Transverse colon (tissue), 4 donors: ENCODE data around the gene ACAD9. TPM values are rescaled to one million over a fixed set of nuclear protein-coding genes. Genes with fewer than 3 reads are reported as not detected.

ENCODE experiments used
- DNase-seq: peaks from one replicate; pipeline ENCODE4 v3.0.0-alpha.2; 2019
- H3K27ac ChIP-seq, 4 donors: fragments of 200-600 bp; sonication (generic); 2 replicates each; pipeline ENCODE4 v1.5.1; 2016 to 2018; ENCODE audit warnings: inconsistent platforms in 4 of 4
- H3K27me3 ChIP-seq: fragments of 200-600 bp; sonication (generic); 2 replicates; pipeline ENCODE4 v1.5.1; 2017; ENCODE audit warnings: inconsistent platforms
- H3K36me3 ChIP-seq, 4 donors: fragments of 200-600 bp; sonication (generic); 2 replicates each; pipeline ENCODE4 v1.5.1; 2017 to 2019; ENCODE audit warnings: inconsistent platforms in 4 of 4
- H3K4me1 ChIP-seq, 4 donors: fragments of 200-600 bp; sonication (generic); 2 replicates each; pipeline ENCODE4 v1.5.1; 2017 to 2020; ENCODE audit warnings: inconsistent platforms in 4 of 4
- H3K4me3 ChIP-seq, 4 donors: fragments of 200-600 bp; sonication (generic); 1 replicate in 1 of 4; 2 replicates in 3 of 4; pipeline versions ENCODE4 v1.5.1 to v1.6.1; 2017 to 2019; ENCODE audit warnings: inconsistent platforms in 4 of 4
- H3K9me3 ChIP-seq, 2 donors: fragments of 200-600 bp; sonication (generic); 2 replicates each; pipeline ENCODE4 v1.5.1; 2017 to 2019; ENCODE audit warnings: inconsistent platforms in 2 of 2
- CTCF ChIP-seq, 5 experiments: fragments of 200-600 bp in 3 of 5; fragments of 450-650 bp in 2 of 5; sonication (generic) in 3 of 5; IDR thresholded peaks; 1 replicate in 2 of 5; 2 replicates in 3 of 5; pipeline ENCODE4 v1.5.1; 2016 to 2017; ENCODE audit warnings: antibody characterized with exemption in 5 of 5, inconsistent platforms in 3 of 5, mild to moderate bottlenecking in 2 of 5, moderate library complexity in 1 of 5
- EP300 ChIP-seq: sonication (generic); formaldehyde crosslinking; IDR thresholded peaks from one replicate; pipeline ENCODE4 v1.6.1; 2017; ENCODE audit warnings: antibody characterized with exemption, low read depth
- POLR2A ChIP-seq: fragments of 450-650 bp; IDR thresholded peaks from one replicate; pipeline ENCODE4 v1.6.1; 2016; ENCODE audit warnings: antibody characterized with exemption, mild to moderate bottlenecking, moderate library complexity
- POLR2AphosphoS5 ChIP-seq, 3 donors: sonication (generic); formaldehyde crosslinking; IDR thresholded peaks; one replicate each; pipeline ENCODE4 v1.6.1; 2016; ENCODE audit warnings: antibody characterized with exemption in 3 of 3
- WGBS, 2 donors: methylation state at CpG; one replicate each; pipeline ENCODE4 v1.1.5; 2018; ENCODE audit warnings: low coverage in 1 of 2; 5-methylcytosine and 5-hydroxymethylcytosine counted together
- in situ Hi-C, 4 donors: fragments of 200-750 bp; cut with MboI; loops; one replicate each; pipeline versions ENCODE4 v1.15.0 to v1.15.1; 2017; ENCODE audit warnings: low sequenced_read_pairs in 3 of 4, low pct_ligation_motif_present in 1 of 4, low pct_unique_long_range_greater_than_20kb in 1 of 4
- intact Hi-C: fragments of 100-400 bp; cut with DNase I; formaldehyde crosslinking; loops from one replicate; pipeline ENCODE4 v1.15.1; 2023; ENCODE audit warnings: low total_unique reads
- total RNA-seq, 4 donors: library from RNA; depleted of rRNA; stranded (reverse); fragments of >200 nt; gene quantifications; one replicate each; pipeline ENCODE4 v1.1.0, GENCODE V29; 2016

Gene ACAD9
- total RNA-seq, 4 donors from 2014 or later: 37.3 to 158 (median 85.0) TPM

- intact Hi-C loops (no loop called here), in situ Hi-C loops (no loop called here)
- Histone ChIP-seq H3K4me1 (no peaks in the 10 kb centered on the region), H3K27ac (no peak overlapping the region), H3K9me3 (no peaks in the 10 kb centered on the region), H3K36me3 (no peaks in the 10 kb centered on the region), H3K27me3 (no peaks in the 10 kb centered on the region), H3K4me3 (no peak overlapping the region)
- TF ChIP-seq CTCF (IDR thresholded peaks at IDR 0.05) (no peak), EP300 (no peak), POLR2AphosphoS5 (IDR thresholded peaks at IDR 0.05) (no peak), POLR2A (no peak)
- DNase-seq: no peak
- 90 to 100% methylated on average over 1 to 20 of the region's 21 CpGs for WGBS, 2 donors
These were observed 65.8 kb downstream of the ACAD9 start for GRCh38 chr3:128945041-128945877.

GRCh38 chr3:128945878-128946175 lies 66.4 kb downstream of the ACAD9 start:
- TF ChIP-seq EP300: no peak
- TF ChIP-seq POLR2A: no peak
- no peak for TF ChIP-seq CTCF (IDR thresholded peaks at IDR 0.05)
- no peak for TF ChIP-seq POLR2AphosphoS5 (IDR thresholded peaks at IDR 0.05)
- DNase-seq: no peak
- H3K27ac ChIP-seq: no peak overlapping the region
- no peaks in the 10 kb centered on the region for H3K27me3 ChIP-seq
- H3K4me3 ChIP-seq: no peak overlapping the region
- in situ Hi-C loops (no loop called here), intact Hi-C loops (no loop called here)
- no peaks in the 10 kb centered on the region for H3K36me3 ChIP-seq
- H3K9me3 ChIP-seq: no peaks in the 10 kb centered on the region
- 83% methylated on average over 3 of the region's 3 CpGs; no CpG with 5 or more reads in 1 of the 2 donors for WGBS, 2 donors
- H3K4me1 ChIP-seq: no peaks in the 10 kb centered on the region

GRCh38 chr3:128946411-128946810 lies 67.0 kb downstream of the ACAD9 start:
- in situ Hi-C loops (no loop called here), intact Hi-C loops (no loop called here)
- Histone ChIP-seq H3K27ac (no peak overlapping the region), H3K27me3 (no peaks in the 10 kb centered on the region), H3K4me1 (no peaks in the 10 kb centered on the region), H3K4me3 (no peak overlapping the region), H3K9me3 (no peaks in the 10 kb centered on the region), H3K36me3 (no peaks in the 10 kb centered on the region)
- no peak for DNase-seq
- 72 to 73% methylated on average over 7 of the region's 7 CpGs for WGBS, 2 donors
- no peak for TF ChIP-seq CTCF (IDR thresholded peaks at IDR 0.05)
- no peak for TF ChIP-seq POLR2AphosphoS5 (IDR thresholded peaks at IDR 0.05)
- no peak for TF ChIP-seq EP300
- TF ChIP-seq POLR2A: no peak

- intact Hi-C loops: no loop called here
- WGBS, 2 donors: 88 to 95% methylated on average over 3 of the region's 3 CpGs
- H3K9me3 ChIP-seq: no peaks in the 10 kb centered on the region
- no peaks in the 10 kb centered on the region for H3K36me3 ChIP-seq
- in situ Hi-C loops: no loop called here
- H3K27me3 ChIP-seq: no peaks in the 10 kb centered on the region
- no peak overlapping the region for H3K27ac ChIP-seq
- no peaks in the 10 kb centered on the region for H3K4me1 ChIP-seq
- DNase-seq: no peak
- no peak overlapping the region for H3K4me3 ChIP-seq
- no peak for TF ChIP-seq EP300
- TF ChIP-seq CTCF (IDR thresholded peaks at IDR 0.05): no peak
- no peak for TF ChIP-seq POLR2A
- TF ChIP-seq POLR2AphosphoS5 (IDR thresholded peaks at IDR 0.05): no peak
These were observed 69.7 kb downstream of the ACAD9 start for GRCh38 chr3:128949158-128949557.
